Liver (tissue), 9 donors: ENCODE results near the gene KANK2. TPM values are rescaled to one million over a fixed set of nuclear protein-coding genes. Genes with fewer than 3 reads are reported as not detected.

ENCODE experiments used
- DNase-seq: peaks from one replicate; pipeline ENCODE4 v3.0.0-alpha.2; 2017; ENCODE audit warnings: low spot score
- H3K27ac ChIP-seq, 2 donors: one replicate each; pipeline ENCODE4 v1.7.0; 2013; ENCODE audit warnings: inconsistent platforms in 2 of 2, low read length in 2 of 2, control low read depth in 1 of 2, low read depth in 1 of 2, mild to moderate bottlenecking in 1 of 2
- H3K27me3 ChIP-seq, 4 donors: one replicate each; pipeline versions ENCODE4 v1.6.1 to v1.7.0; 2013; ENCODE audit warnings: low read length in 3 of 4, inconsistent platforms in 1 of 4, mild to moderate bottlenecking in 1 of 4, moderate library complexity in 1 of 4; ENCODE audit not compliant: control insufficient read depth in 4 of 4, insufficient read depth in 4 of 4
- H3K36me3 ChIP-seq, 4 donors: one replicate each; pipeline versions ENCODE4 v1.6.1 to v1.7.0; 2013; ENCODE audit warnings: low read length in 3 of 4, mild to moderate bottlenecking in 3 of 4, low read depth in 1 of 4, moderate library complexity in 1 of 4; ENCODE audit not compliant: control insufficient read depth in 4 of 4, insufficient read depth in 3 of 4
- H3K4me1 ChIP-seq, 4 donors: one replicate each; pipeline versions ENCODE4 v1.6.1 to v1.7.0; 2013; ENCODE audit warnings: low read length in 3 of 4, mild to moderate bottlenecking in 3 of 4, moderate library complexity in 1 of 4; ENCODE audit not compliant: control insufficient read depth in 4 of 4, insufficient read depth in 4 of 4
- H3K4me3 ChIP-seq, 3 donors: one replicate each; pipeline versions ENCODE4 v1.6.1 to v1.7.0; 2013; ENCODE audit warnings: low read length in 3 of 3, control low read depth in 1 of 3, low read depth in 1 of 3, mild to moderate bottlenecking in 1 of 3
- H3K9ac ChIP-seq, 2 donors: one replicate each; pipeline ENCODE4 v1.7.0; 2013; ENCODE audit warnings: low read length in 2 of 2, mild to moderate bottlenecking in 2 of 2, moderate library complexity in 2 of 2, control low read depth in 1 of 2, low read depth in 1 of 2
- H3K9me3 ChIP-seq, 4 donors: one replicate each; pipeline versions ENCODE4 v1.6.1 to v1.7.0; 2013; ENCODE audit warnings: low read length in 3 of 4; ENCODE audit not compliant: control insufficient read depth in 4 of 4
- FOXA1 ChIP-seq: IDR thresholded peaks from 2 replicates; pipeline ENCODE4 v1.6.1; 2016; ENCODE audit warnings: antibody characterized with exemption
- FOXA2 ChIP-seq: IDR thresholded peaks from 2 replicates; pipeline ENCODE4 v1.6.1; 2016; ENCODE audit warnings: antibody characterized with exemption
- GABPA ChIP-seq, 2 donors: IDR thresholded peaks in 1 of 2; conservative IDR thresholded peaks in 1 of 2; 2 replicates each; pipeline ENCODE4 v1.6.1; 2016; ENCODE audit warnings: antibody characterized with exemption in 2 of 2, mild to moderate bottlenecking in 1 of 2, moderate library complexity in 1 of 2
- HNF4A ChIP-seq, 2 donors: conservative IDR thresholded peaks; 2 replicates each; pipeline ENCODE4 v1.6.1; 2016; ENCODE audit warnings: antibody characterized with exemption in 2 of 2, mild to moderate bottlenecking in 2 of 2
- HNF4G ChIP-seq: IDR thresholded peaks from 2 replicates; pipeline ENCODE4 v1.6.1; 2016; ENCODE audit warnings: antibody characterized with exemption
- JUND ChIP-seq, 2 donors: IDR thresholded peaks; 2 replicates each; pipeline ENCODE4 v1.6.1; 2016; ENCODE audit warnings: antibody characterized with exemption in 2 of 2
- NR2F2 ChIP-seq: IDR thresholded peaks from 2 replicates; pipeline ENCODE4 v1.6.1; 2016; ENCODE audit warnings: antibody characterized with exemption
- RAD21 ChIP-seq, 2 donors: IDR thresholded peaks; 2 replicates each; pipeline ENCODE4 v1.6.1; 2016; ENCODE audit warnings: antibody characterized with exemption in 2 of 2, mild to moderate bottlenecking in 2 of 2
- RXRA ChIP-seq, 2 donors: IDR thresholded peaks; 2 replicates each; pipeline ENCODE4 v1.6.1; 2017 to 2018; ENCODE audit warnings: antibody characterized with exemption in 2 of 2, mild to moderate bottlenecking in 1 of 2
- SP1 ChIP-seq: IDR thresholded peaks from 2 replicates; pipeline ENCODE4 v1.6.1; 2018; ENCODE audit warnings: antibody characterized with exemption, mild to moderate bottlenecking
- TAF1 ChIP-seq: conservative IDR thresholded peaks from 2 replicates; pipeline ENCODE4 v1.6.1; 2016; ENCODE audit warnings: antibody characterized with exemption, mild to moderate bottlenecking
- YY1 ChIP-seq: IDR thresholded peaks from 2 replicates; pipeline ENCODE4 v1.6.1; 2016; ENCODE audit warnings: antibody characterized with exemption, mild to moderate bottlenecking
- WGBS: extraction: QIAGEN DNeasy Blood & Tissue Kit; methylation state at CpG from one replicate; pipeline ENCODE4 v1.1.7; 2013; 5-methylcytosine and 5-hydroxymethylcytosine counted together
- polyA plus RNA-seq, 2 donors: library from polyadenylated mRNA; stranded (reverse) in 1 of 2; unstranded in 1 of 2; fragments of 200-250 nt in 1 of 2; fragments of >200 nt in 1 of 2; fragmentation: Nextera tagmentation in 1 of 2; extraction: Ambion mirVana in 1 of 2; gene quantifications; one replicate each; pipeline versions ENCODE4 v1.2.1 to v1.2.3, GENCODE V29; 2013 to 2015
- total RNA-seq, 2 donors: library from RNA; depleted of rRNA; stranded (reverse); fragments of >200 nt; gene quantifications; one replicate each; pipeline ENCODE4 v1.2.3, GENCODE V29; 2014
- TF ChIP-seq, protein P1 (sequence below): IDR thresholded peaks from 2 replicates; pipeline ENCODE4 v1.6.1; 2016; ENCODE audit warnings: antibody characterized with exemption, mild to moderate bottlenecking
- TF ChIP-seq, protein P2 (sequence below): IDR thresholded peaks from 2 replicates; pipeline ENCODE4 v1.6.1; 2016; ENCODE audit warnings: antibody characterized with exemption
- TF ChIP-seq, protein P3 (sequence below): IDR thresholded peaks from 2 replicates; pipeline ENCODE4 v1.6.1; 2016; ENCODE audit warnings: antibody characterized with exemption
- TF ChIP-seq, protein P4 (sequence below): fragments of 150-350 bp; IDR thresholded peaks from 2 replicates; pipeline ENCODE4 v1.5.1; 2017; ENCODE audit warnings: improper control_type of control experiment, low read depth, low read length; ENCODE audit not compliant: missing input control
- TF ChIP-seq, protein P5 (sequence below): IDR thresholded peaks from 2 replicates; pipeline ENCODE4 v1.6.1; 2016; ENCODE audit warnings: antibody characterized with exemption
- donor health status: healthy.
- donor health status: healthy.
- donor health status: healthy.
- donor health status: healthy.
- donor health status: healthy.

Gene KANK2
- total and polyA plus RNA-seq, 4 donors, result 15.0 to 67.8 (median 40.6) TPM

DNA sequence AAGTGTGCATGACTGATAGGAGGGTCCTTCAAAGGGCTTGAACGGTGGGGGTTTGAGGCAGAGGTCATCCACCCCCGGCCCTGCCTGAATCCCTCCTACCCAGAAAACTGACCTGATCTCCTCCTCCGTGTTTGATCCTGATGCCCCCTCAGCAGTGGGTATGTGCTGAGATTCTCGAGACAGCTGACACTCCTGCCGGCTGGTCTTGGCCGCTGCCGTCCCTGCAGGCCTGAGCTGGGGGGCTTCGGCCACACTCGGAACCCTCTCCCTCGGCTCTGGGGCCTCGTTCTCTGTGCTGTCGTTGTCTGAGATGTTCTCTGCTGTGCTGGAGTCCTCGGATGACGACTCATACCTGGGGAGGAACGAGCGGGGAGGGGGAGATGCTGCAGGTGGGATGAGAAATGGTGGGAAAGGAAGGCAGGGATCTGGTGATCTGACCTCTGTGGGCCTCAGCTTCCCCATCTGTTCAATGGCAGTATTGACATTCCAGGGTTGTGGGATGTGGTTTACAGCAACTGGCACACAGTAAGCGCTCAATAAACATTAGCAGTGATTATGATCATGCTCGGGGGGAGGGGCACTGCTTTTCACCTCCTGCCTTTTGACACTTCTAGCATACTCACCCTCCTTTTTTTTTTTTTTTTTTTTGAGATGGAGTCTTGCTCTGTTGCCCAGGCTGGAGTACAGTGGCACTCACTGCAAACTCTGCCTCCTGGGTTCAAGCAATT is 20.7 kb downstream of the KANK2 start:
- WGBS, result 94% methylated on average over 18 of the region's 18 CpGs
- Histone ChIP-seq H3K4me3 (no peak overlapping the region), H3K27me3 (no peaks in the 10 kb centered on the region), H3K9me3 (no peaks in the 10 kb centered on the region), H3K27ac (no peak overlapping the region), H3K36me3 (peaks cover 4 to 42% (median 15%) of the 10 kb centered on the region in 4 donors), H3K4me1 (peaks cover 3 to 10% (median 7%) of the 10 kb centered on the region in 4 donors), H3K9ac (no peak overlapping the region)
- TF ChIP-seq JUND (IDR thresholded peaks at IDR 0.05) (no peak), SP1 (no peak), YY1 (no peak), GABPA (IDR thresholded peaks at IDR 0.05 in 1 of 2, conservative IDR thresholded peaks at IDR 0.05 in 1 of 2) (no peak), FOXA1 (no peak), HNF4G (no peak), FOXA2 (no peak), RAD21 (IDR thresholded peaks at IDR 0.05) (no peak), TAF1 (no peak)
- TF ChIP-seq, protein P1, sequence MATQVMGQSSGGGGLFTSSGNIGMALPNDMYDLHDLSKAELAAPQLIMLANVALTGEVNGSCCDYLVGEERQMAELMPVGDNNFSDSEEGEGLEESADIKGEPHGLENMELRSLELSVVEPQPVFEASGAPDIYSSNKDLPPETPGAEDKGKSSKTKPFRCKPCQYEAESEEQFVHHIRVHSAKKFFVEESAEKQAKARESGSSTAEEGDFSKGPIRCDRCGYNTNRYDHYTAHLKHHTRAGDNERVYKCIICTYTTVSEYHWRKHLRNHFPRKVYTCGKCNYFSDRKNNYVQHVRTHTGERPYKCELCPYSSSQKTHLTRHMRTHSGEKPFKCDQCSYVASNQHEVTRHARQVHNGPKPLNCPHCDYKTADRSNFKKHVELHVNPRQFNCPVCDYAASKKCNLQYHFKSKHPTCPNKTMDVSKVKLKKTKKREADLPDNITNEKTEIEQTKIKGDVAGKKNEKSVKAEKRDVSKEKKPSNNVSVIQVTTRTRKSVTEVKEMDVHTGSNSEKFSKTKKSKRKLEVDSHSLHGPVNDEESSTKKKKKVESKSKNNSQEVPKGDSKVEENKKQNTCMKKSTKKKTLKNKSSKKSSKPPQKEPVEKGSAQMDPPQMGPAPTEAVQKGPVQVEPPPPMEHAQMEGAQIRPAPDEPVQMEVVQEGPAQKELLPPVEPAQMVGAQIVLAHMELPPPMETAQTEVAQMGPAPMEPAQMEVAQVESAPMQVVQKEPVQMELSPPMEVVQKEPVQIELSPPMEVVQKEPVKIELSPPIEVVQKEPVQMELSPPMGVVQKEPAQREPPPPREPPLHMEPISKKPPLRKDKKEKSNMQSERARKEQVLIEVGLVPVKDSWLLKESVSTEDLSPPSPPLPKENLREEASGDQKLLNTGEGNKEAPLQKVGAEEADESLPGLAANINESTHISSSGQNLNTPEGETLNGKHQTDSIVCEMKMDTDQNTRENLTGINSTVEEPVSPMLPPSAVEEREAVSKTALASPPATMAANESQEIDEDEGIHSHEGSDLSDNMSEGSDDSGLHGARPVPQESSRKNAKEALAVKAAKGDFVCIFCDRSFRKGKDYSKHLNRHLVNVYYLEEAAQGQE, result no peak
- TF ChIP-seq, protein P2, sequence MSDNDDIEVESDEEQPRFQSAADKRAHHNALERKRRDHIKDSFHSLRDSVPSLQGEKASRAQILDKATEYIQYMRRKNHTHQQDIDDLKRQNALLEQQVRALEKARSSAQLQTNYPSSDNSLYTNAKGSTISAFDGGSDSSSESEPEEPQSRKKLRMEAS, result no peak
- no peak for DNase-seq

DNA sequence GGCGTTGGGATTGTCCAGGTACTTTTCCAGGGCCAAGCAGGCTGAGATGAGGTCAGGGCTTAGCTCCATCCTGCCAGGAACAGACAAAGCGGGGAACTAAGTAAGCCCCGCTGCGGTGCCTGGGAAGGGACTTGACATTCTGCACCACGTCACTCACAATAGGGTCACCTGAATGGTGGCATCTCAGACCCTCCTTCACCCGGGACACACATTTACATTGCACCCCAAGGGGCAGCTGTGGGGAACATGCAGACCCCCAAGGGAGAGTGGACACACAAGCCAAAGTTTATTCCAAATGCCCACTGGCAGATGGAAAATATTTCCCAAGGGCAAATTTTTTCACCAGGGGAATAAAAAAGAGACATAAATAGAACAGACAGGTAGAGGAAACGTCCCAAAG is 21.4 kb downstream of the KANK2 start:
- Histone ChIP-seq H3K4me1 (peaks cover 3 to 17% (median 8%) of the 10 kb centered on the region in 4 donors), H3K9me3 (no peaks in the 10 kb centered on the region), H3K4me3 (no peak overlapping the region), H3K36me3 (peaks cover 4 to 42% (median 15%) of the 10 kb centered on the region in 4 donors), H3K27ac (no peak overlapping the region), H3K27me3 (no peaks in the 10 kb centered on the region), H3K9ac (no peak overlapping the region)
- TF ChIP-seq SP1 (no peak), RAD21 (IDR thresholded peaks at IDR 0.05) (no peak), FOXA2 (no peak), HNF4A (conservative IDR thresholded peaks at IDR 0.05) (no peak), YY1 (no peak), JUND (IDR thresholded peaks at IDR 0.05) (no peak), GABPA (IDR thresholded peaks at IDR 0.05 in 1 of 2, conservative IDR thresholded peaks at IDR 0.05 in 1 of 2) (no peak), TAF1 (no peak), RXRA (IDR thresholded peaks at IDR 0.05) (no peak), NR2F2 (no peak), FOXA1 (no peak)
- TF ChIP-seq, protein P2, result no peak
- TF ChIP-seq, protein P3, sequence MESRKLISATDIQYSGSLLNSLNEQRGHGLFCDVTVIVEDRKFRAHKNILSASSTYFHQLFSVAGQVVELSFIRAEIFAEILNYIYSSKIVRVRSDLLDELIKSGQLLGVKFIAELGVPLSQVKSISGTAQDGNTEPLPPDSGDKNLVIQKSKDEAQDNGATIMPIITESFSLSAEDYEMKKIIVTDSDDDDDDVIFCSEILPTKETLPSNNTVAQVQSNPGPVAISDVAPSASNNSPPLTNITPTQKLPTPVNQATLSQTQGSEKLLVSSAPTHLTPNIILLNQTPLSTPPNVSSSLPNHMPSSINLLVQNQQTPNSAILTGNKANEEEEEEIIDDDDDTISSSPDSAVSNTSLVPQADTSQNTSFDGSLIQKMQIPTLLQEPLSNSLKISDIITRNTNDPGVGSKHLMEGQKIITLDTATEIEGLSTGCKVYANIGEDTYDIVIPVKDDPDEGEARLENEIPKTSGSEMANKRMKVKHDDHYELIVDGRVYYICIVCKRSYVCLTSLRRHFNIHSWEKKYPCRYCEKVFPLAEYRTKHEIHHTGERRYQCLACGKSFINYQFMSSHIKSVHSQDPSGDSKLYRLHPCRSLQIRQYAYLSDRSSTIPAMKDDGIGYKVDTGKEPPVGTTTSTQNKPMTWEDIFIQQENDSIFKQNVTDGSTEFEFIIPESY, result no peak
- TF ChIP-seq, protein P1, result no peak
- TF ChIP-seq, protein P4, sequence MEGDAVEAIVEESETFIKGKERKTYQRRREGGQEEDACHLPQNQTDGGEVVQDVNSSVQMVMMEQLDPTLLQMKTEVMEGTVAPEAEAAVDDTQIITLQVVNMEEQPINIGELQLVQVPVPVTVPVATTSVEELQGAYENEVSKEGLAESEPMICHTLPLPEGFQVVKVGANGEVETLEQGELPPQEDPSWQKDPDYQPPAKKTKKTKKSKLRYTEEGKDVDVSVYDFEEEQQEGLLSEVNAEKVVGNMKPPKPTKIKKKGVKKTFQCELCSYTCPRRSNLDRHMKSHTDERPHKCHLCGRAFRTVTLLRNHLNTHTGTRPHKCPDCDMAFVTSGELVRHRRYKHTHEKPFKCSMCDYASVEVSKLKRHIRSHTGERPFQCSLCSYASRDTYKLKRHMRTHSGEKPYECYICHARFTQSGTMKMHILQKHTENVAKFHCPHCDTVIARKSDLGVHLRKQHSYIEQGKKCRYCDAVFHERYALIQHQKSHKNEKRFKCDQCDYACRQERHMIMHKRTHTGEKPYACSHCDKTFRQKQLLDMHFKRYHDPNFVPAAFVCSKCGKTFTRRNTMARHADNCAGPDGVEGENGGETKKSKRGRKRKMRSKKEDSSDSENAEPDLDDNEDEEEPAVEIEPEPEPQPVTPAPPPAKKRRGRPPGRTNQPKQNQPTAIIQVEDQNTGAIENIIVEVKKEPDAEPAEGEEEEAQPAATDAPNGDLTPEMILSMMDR, result no peak
- TF ChIP-seq, protein P5, sequence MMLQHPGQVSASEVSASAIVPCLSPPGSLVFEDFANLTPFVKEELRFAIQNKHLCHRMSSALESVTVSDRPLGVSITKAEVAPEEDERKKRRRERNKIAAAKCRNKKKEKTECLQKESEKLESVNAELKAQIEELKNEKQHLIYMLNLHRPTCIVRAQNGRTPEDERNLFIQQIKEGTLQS, result no peak
- WGBS, result 94% methylated on average over 7 of the region's 7 CpGs
- DNase-seq, result no peak
